Activated naive CD4-positive, alpha-beta T cell treated with anti-CD3 and anti-CD28 coated beads, Interleukin-2, amount 50 U/mL, for 72 hours (primary cell): ENCODE data around the gene SNRPD2. TPM values are rescaled to one million over a fixed set of nuclear protein-coding genes. Genes with fewer than 3 reads are reported as not detected.

ENCODE experiments used
- ATAC-seq, 2 donors: fragments of 150-1000 bp; cut with Tn5 transposase; 2 replicates each; pipeline ENCODE4 v1.10.0; 2021; ENCODE audit warnings: mild to moderate bottlenecking in 2 of 2, moderate library complexity in 2 of 2
- DNase-seq, 2 donors: peaks; one replicate each; pipeline ENCODE4 v3.0.0; 2021 to 2022; ENCODE audit warnings: low spot score in 2 of 2
- H3K27ac Mint-ChIP-seq, 2 donors: one replicate each; pipeline ENCODE4 v1.8.0; 2022; ENCODE audit warnings: mild to moderate bottlenecking in 2 of 2, mixed read lengths in 2 of 2
- H3K36me3 Mint-ChIP-seq, 2 donors: one replicate each; pipeline ENCODE4 v1.8.0; 2022; ENCODE audit warnings: mixed read lengths in 2 of 2
- H3K9me3 Mint-ChIP-seq, 2 donors: one replicate each; pipeline ENCODE4 v1.8.0; 2022; ENCODE audit warnings: mixed read lengths in 2 of 2
- total RNA-seq, 2 donors: library from RNA; stranded (reverse); gene quantifications; one replicate each; pipeline ENCODE4 v1.2.3, GENCODE V29; 2022

SNRPD2 gene
- total RNA-seq, 2 donors from 2014 or later: 755 to 839 TPM

DNA sequence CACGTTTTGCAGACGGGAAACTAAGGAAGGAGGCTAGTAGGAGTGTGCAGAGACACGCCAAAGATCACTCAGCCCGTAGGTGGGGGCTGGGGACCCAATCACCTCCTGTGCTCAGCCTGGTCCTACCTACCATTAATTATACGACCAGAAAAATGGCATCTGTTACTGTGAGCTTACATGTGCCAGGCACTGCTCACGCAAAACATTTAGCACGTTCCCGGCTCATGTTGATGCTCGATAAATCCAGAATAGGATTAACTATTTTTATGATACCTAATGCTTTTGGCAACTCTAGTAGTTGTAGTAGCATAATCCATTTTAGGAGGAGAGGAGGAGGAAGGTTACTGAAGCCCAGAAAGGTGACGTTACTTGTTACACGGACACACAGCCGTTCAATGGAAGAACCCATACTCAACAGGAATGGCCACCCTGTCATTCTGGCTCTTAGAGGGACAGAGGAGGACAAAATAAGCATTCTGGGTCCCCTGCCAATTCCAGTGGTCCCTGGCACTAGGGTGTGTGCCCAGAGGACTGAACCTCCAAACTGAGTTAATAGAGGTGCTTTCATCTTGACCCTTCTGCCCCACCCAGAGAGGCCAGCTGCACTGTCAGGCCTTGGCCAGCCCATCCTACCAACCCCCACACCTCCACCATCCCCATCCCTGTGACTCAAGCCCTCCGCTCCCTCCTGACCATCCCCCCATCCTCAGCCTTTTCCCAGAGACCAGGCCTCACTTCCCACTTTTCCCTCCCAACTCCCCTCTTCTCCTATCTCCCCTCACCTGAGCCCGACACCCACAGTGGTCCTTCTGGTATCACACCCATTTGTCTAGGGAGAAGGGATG lies 47.6 kb downstream of the SNRPD2 start:
- H3K9me3 Mint-ChIP-seq: peaks cover 0 to 7% of the 10 kb centered on the region in 2 donors
- H3K36me3 Mint-ChIP-seq: peaks cover 13 to 14% of the 10 kb centered on the region in 2 donors
- no peak for ATAC-seq
- peak overlapping the region; percentile 65 to 97 for H3K27ac Mint-ChIP-seq
- no peak for DNase-seq

DNA sequence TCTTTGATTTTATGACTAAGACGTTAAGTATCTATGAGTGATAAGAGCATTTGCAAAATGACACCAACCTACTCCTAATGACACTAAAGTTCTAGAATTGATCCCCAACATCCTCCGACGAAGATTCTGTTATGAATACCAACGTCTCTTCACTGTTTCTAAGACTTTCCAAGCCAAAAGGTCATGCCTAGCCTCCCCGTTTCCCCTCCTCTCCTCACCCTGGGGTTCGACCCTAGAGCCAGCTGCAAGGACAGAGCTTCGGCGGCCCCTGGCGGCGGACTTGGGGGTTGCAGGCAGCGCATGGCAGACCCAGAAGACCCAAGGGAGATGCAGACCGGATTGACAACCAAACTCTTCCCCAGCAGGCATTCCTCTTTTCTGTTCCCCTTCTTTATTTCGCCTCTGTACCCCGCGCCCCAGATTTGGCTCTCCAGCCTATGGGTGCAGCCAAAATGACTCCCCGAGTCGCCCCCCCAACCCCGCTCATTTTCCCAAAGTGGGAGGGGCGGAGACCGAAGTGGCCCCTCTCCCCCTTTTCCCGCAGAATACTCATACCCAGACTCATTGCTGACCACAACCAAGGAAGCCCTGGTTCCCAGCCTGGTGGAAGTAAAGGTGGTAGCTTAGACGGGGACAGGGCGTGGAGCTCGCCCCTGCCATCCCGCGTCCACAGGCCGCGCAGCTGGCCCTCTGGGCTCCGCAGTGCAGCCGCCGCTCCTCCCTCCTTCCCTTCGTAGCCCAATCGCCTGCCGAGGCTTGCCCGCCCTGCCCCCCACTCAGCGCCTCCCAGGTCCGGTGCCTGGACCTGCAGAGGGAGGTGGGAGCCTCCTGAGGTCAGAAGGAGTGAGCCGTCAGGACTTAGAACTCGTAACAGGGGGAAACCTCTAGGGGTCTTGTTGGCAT lies 48.5 kb downstream of the SNRPD2 start:
- DNase-seq: peak; percentile 94 to 99
- peak overlapping the region; percentile 95 to 97 for H3K27ac Mint-ChIP-seq
- peak; percentile 56 to 70 for ATAC-seq
- peaks cover 0 to 7% of the 10 kb centered on the region in 2 donors for H3K9me3 Mint-ChIP-seq
- peaks cover 22 to 23% of the 10 kb centered on the region in 2 donors for H3K36me3 Mint-ChIP-seq

DNA sequence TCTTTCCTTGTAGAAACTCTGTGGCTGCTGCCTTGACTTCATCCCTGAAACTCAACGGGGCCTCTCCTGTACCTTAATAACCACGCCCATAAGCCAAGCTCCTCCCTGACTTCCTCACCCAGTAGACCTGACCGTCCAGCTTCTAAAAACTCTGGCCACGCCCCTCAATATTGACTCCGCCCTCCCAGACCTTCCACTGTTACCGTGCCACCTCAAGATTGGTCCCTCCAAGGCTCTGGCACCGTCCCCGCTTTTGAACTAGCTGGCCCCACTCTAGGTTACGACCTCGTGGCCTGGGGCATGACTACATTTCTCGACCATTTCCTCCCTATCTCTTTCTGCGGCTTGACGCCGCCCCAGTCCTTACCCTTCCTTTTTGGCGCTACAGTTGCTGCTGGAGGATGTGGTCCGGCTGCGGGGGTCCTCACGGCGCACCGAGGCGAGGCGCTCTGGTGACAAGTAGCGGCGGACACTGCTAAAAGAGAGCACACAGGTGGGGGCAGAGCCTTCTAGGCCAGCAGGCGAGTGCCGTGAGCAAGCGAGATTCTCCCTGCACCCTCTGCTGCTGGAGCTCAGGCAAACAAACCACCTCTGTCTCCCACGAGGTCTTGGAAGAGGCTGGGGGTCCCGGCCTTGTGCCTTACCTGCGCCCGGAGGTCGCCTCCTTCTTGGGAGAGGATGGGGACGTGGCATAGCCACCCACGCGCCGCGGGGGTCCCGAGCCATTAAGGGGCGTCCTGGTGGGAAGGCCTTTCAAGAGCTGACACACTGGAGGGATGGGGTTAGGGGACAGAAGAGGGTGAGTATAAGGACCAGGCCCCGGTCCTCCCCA lies 50.3 kb downstream of the SNRPD2 start:
- Mint-ChIP-seq H3K27ac (peak overlapping the region; percentile 96 to 97), H3K36me3 (peaks cover 23 to 25% of the 10 kb centered on the region in 2 donors), H3K9me3 (peaks cover 0 to 7% of the 10 kb centered on the region in 2 donors)
- peak; percentile 20 to 55 for ATAC-seq
- DNase-seq: peak; percentile 79 to 93

DNA sequence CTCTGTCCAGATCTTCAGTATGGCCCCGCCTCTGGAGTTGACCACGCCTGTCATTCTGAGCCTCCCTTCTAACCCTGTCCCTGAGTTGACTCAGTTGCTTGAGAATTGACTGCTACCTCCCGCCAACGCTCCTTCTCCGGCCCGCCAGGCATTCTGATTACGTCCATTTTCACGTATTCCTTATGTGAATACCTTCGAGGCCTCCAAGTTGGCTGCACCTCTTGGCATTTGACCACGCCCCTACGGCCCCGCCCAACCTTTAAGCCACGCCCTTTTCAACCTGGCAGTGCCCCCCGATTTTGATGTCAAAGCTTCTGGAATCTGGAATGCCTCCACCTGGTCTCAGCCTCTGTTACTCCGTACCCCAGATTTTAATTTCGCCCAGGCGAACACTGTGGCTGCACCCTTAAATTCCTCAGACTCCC lies 50.9 kb downstream of the SNRPD2 start:
- peak in 1 of 2 donors; percentile 69 for DNase-seq
- peaks cover 0 to 7% of the 10 kb centered on the region in 2 donors for H3K9me3 Mint-ChIP-seq
- ATAC-seq: no peak
- peaks cover 23 to 25% of the 10 kb centered on the region in 2 donors for H3K36me3 Mint-ChIP-seq
- peak overlapping the region; percentile 96 to 97 for H3K27ac Mint-ChIP-seq

DNA sequence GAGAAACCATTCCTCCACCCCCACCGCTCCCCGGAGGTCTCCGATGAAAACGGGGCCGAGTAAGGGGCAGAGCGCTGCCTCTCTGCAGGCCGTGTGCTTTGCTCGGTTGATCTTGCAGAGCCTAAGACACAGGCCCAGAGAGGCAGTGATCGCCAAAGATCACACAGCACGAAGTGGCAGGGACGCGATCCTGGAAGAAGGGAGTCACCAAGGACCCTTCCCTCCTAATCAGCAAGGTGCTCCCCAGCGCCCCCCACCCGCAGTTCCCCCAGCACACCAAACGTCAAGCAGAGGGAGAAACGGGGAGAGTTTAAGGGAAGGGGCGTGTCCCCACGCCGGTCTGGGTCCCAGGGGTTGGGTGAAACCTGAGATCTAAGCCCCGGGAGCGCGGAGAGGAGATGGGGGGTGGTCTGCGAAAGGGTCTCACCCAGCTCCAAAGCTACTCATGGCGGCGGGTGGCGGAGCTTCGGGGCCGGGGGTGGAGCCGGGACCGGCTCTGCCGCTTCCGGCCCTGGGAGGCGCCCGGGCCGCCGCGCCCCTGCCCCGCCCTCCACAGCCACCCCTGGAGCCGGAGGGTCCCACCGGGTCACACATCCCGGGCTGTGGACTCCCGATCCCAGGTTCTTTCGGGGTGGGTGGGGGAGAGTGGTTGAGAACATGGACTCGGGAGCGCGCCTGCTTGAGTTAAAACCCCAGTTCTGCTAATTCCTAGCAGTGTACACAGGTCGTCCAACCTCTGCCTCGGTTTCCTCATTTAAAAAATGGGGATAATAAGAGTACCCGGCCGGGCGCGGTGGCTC lies 52.6 kb downstream of the SNRPD2 start, which contains the start of gene EML2:
TSS of gene EML2 (minus strand) at position 468 of the 800 bp plus-strand sequence. CDS start at position 447, 21 bp downstream.
- H3K36me3 Mint-ChIP-seq: peaks cover 23 to 25% of the 10 kb centered on the region in 2 donors
- peaks cover 0 to 7% of the 10 kb centered on the region in 2 donors for H3K9me3 Mint-ChIP-seq
- no peak for ATAC-seq
- DNase-seq: peak; percentile 68 to 73
- peak within 1 kb of the TSS; percentile 93 to 97 for H3K27ac Mint-ChIP-seq

DNA sequence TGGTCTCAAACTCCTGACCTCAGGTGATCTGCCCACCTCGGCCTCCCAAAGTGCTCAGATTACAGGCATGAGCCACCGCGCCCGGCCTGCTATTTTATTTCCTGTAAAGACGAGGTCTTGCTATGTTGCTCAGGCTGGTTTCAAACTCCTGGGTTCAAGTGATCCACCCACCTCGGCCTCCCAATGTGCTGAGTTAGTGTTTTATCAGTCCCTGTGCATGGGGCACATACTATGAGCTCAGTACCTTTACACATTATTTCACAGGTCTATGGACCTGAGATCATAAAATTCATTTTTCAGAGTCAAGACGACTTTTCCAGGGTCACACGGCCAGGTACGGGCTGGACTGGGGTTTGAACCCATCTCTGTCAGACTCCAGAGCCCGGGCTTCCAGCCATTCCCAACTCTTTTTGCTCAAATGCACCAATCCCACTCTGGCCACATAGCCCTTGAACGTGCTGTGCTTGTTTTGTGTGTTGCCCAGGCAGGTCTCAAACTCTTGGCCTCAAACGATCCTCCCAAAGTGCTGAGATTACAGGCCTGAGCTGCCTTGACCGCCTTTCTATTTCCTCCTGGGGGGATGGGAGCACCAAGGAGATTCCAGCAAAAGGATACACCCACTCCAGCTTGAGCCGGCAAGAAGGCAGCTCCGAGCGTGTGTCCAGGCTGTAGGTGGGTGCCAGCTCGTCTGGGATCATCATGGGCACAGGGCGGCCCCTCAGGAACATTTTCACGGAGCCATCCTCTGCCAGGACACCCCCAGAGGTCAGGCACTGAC lies 53.7 kb downstream of the SNRPD2 start:
- H3K27ac Mint-ChIP-seq: no peak overlapping the region
- DNase-seq (no peak), ATAC-seq (no peak)
- peaks cover 0 to 7% of the 10 kb centered on the region in 2 donors for H3K9me3 Mint-ChIP-seq
- peaks cover 23 to 25% of the 10 kb centered on the region in 2 donors for H3K36me3 Mint-ChIP-seq

Other genes starting within 250 kb of the SNRPD2 start
- 10 to 100 TPM; 19.9 to 37.6 TPM for gene FOSB, start 224.0 kb downstream of the SNRPD2 start, total RNA-seq
- 1 to 10 TPM; 3.2 to 5.1 TPM for gene RTN2, start 194.9 kb downstream of the SNRPD2 start, total RNA-seq
- 1 to 10 TPM; 1.5 to 7.4 TPM for gene PPM1N, start 193.5 kb downstream of the SNRPD2 start, total RNA-seq
- 100 to 1,000 TPM in 1 of 2 donors, 10 to 100 TPM in 1; 76.8 to 156 TPM for gene VASP, start 184.5 kb downstream of the SNRPD2 start, total RNA-seq
- gene OPA3, start 107.2 kb downstream of the SNRPD2 start, total RNA-seq: 10 to 100 TPM; 16.6 to 16.7 TPM
- gene GPR4, start 89.7 kb downstream of the SNRPD2 start, total RNA-seq: under 1 TPM in 1 of 2 donors, not detected in 1; 0.09 TPM
- 100 to 1,000 TPM; 142 to 161 TPM for gene EML2, start 52.6 kb downstream of the SNRPD2 start, total RNA-seq
- gene GIPR, start 23.7 kb downstream of the SNRPD2 start, total RNA-seq: 10 to 100 TPM in 1 of 2 donors, 1 to 10 TPM in 1; 7.0 to 15.7 TPM
- gene QPCTL, start 713 bp upstream of the SNRPD2 start, total RNA-seq: 10 to 100 TPM; 21.0 to 30.6 TPM
- gene FBXO46, start 38.9 kb upstream of the SNRPD2 start, total RNA-seq: 10 to 100 TPM; 40.1 to 47.9 TPM
- gene MEIOSIN, start 41.5 kb upstream of the SNRPD2 start, total RNA-seq: under 1 TPM in 1 of 2 donors, not detected in 1; 0.48 TPM
- gene SIX5, start 77.3 kb upstream of the SNRPD2 start, total RNA-seq: 1 to 10 TPM; 2.7 to 4.3 TPM
- gene DMPK, start 90.5 kb upstream of the SNRPD2 start, total RNA-seq: 10 to 100 TPM; 11.1 to 13.8 TPM
- 10 to 100 TPM; 20.4 to 20.5 TPM for gene DMWD, start 100.9 kb upstream of the SNRPD2 start, total RNA-seq
- gene RSPH6A, start 123.4 kb upstream of the SNRPD2 start, total RNA-seq: under 1 TPM; 0.14 to 0.39 TPM
- 100 to 1,000 TPM in 1 of 2 donors, 10 to 100 TPM in 1; 85.8 to 118 TPM for gene SYMPK, start 171.2 kb upstream of the SNRPD2 start, total RNA-seq
- gene FOXA3, start 172.4 kb upstream of the SNRPD2 start, total RNA-seq: 1 to 10 TPM in 1 of 2 donors, under 1 TPM in 1; 0.46 to 1.3 TPM
- gene IRF2BP1, start 194.2 kb upstream of the SNRPD2 start, total RNA-seq: 10 to 100 TPM; 14.9 to 15.6 TPM
- 1 to 10 TPM; 8.3 to 9.1 TPM for gene MYPOP, start 210.7 kb upstream of the SNRPD2 start, total RNA-seq
- not detected for gene NANOS2, start 222.8 kb upstream of the SNRPD2 start, total RNA-seq